ENCODE results near the gene ST6GALNAC4.
"Not testable (repeated sequence)": the region's sequence is repeated elsewhere in the genome, so short reads cannot be mapped to it uniquely, and the experiment has no call there.

ST6GALNAC4 gene

DNA sequence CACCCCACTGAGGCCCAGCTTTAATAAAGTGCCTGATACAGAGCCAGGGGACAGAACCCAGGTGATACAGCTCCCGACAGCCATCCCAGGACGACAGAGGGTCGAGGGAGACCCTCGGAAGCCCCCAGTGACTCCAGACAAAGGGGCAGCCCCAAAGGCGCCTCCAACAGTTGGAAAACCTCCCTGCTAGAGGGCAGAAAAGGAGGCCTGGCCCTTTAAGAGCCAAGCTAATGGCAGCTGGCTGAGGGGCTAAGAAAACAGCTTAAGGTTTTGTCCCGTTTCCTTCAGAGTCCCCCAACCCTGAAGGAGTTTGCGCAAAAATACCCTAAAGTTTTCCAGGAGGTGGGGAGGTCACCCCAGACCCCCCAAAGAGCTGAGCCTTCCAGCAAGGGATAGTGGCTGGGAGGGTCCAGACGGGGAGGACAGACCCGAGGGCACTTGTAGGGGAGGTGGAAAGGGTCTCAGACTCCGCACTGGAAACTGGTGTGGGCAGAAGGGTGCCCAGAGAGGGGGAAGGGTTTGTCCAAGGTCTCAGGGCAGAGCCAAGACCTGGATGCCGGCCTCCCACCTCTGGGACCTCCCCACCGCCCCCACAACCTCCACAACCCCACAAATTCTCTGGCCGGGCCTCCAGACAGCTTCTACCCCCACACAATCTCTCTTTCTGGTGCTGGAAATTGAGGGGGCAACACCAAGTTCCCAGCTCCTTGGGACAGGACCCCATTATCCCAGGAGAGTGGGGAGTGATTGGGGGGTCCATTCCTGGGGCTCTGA, 31.1 kb downstream of the ST6GALNAC4 start:
- no peak for DNase-seq (ENCODE audit: low read depth in 2 of 2)

DNA sequence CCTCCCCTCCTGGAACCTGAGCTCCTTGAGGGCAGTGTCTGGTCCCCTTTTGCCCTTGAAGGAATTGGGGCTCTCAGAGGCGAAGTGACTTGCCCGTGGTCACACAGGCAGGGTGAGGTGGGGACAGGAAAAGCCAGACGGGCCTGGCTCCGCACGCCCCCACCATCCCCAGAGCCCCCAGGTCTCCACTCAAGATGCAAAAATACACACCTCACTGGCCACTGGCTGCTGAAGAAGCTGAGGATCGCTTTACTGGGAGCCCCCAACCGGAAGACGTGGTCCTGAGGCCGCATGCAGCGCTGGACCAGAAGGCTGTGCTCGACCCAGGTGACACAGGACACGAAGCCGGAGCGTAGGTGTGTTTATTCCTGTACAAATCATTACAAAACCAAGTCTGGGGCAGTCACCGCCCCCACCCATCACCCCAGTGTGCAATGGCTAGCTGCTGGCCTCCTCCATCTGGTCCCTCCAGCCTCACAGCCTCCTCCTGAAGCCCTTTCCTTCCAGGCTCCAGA, 31.8 kb downstream of the ST6GALNAC4 start:
- no peak for DNase-seq (ENCODE audit: low read depth in 2 of 2)

DNA sequence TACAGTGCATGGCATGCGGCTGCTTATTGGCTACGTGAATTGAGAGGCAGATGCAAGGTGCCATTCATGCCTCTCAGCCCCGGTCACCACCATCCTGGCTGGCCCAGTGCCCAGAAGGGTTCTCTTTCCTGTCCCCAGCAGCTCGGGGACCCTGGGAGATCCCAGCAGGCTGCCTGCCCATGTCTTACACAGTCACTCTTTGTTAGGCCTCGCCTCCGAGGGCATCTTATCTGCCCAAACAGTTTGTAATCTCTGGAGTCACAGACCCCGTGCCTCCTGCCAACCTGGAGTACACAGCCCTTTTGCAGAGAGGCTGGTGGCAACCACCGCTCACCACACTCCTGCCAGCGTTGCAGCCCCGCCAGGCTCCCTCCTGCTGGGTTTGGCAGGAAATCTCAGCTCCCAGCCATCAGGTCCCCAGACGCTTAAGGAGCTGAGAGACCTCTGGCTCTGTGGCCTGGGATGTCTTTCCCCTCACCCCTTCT, 32.4 kb downstream of the ST6GALNAC4 start:
- DNase-seq (ENCODE audit: low read depth in 2 of 2): no peak

DNA sequence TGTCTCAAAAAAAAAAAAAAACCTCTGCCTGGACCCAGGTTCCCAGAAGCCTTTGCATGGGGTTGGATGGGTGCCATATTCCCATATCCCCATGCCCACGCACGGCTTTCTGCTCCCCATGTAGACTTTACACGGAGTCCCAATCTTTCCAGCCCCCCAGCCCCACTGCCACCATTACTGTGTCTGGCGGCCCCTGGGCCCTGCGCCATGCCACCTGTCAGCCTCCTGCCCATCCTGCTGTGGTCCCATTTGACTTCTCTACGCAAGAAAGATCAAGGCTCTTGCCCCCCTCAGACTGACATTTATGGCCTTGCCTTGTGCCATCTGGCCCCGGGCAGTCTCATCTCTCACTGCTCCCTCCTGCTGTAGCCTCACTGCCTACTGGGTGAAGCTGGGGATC, 32.9 kb downstream of the ST6GALNAC4 start:
- DNase-seq (ENCODE audit: low read depth in 2 of 2): no peak

DNA sequence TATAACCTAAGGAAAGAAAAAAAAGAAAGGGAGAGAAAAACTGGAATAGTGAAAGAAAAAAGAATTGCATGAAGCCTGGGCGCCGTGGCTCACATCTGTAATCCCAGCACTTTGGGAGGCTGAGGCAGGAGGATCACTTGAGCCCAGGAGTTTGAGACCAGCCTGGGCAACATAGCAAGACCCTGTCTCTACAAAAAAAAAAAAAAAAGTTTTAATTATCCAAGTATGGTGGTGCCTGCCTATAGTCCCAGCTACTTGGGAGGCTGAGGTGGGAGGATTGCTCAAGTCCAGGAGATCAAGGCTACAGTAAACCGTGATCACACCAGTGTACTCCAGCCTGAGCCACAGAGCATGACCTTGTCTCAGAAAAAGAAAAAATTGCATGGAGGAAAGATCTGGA, 35.1 kb downstream of the ST6GALNAC4 start:
- DNase-seq (ENCODE audit: low read depth in 2 of 2): not testable (repeated sequence)

DNA sequence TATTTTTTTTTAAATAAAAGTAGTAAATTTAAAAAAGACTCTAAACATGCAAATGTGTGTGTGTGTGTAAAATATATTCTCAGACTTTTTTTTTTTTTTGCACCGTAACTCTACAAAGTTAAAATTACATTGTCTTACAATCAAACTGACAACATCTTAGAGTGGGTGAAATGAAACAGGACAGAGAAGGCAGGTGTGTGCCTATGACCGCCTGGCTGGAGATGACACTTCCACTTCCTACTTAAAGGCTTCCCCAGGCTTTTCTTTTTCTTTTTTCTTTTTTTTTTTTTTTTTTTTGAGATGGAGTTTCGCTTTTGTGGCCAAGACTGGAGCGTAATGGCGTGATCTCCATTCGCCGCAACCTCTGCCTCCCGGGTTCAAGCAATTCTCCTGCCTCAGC, 36.7 kb downstream of the ST6GALNAC4 start:
- DNase-seq (ENCODE audit: low read depth in 2 of 2): no peak

DNA sequence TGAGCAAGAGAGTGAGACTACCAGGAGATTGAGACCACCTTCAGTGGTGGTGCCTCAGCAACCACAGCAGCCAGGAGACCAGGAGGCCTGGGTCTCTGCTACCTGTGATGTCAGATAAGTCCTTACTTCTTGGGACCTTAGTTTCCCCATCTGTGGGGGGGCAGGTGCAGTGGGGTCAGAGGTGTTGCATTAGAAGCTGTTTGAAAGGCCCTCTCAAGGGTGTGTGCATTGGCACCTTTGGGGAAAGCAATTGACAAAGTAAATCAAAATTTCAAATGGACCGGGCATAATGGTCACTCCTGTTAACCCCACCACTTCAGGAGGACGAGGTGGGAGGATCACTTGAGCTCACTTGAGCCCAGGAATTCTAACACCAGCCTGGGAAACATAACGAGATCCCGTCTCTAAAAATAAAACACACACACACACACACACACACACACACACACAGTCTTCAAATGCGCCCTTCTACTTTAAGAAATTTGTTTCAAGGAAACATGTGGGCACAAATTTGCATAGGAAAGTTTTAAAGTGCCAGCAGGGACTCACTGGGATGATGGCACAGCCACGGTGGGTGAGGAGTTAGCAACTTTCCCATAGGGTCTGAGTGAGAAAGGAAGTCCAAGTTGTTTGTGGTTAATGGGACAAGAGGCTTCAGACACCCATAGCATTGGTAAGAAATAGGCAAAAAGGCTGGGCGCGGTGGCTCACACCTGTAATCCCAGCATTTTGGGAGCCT, 38.0 kb downstream of the ST6GALNAC4 start:
- no peak for DNase-seq (ENCODE audit: low read depth in 2 of 2)

DNA sequence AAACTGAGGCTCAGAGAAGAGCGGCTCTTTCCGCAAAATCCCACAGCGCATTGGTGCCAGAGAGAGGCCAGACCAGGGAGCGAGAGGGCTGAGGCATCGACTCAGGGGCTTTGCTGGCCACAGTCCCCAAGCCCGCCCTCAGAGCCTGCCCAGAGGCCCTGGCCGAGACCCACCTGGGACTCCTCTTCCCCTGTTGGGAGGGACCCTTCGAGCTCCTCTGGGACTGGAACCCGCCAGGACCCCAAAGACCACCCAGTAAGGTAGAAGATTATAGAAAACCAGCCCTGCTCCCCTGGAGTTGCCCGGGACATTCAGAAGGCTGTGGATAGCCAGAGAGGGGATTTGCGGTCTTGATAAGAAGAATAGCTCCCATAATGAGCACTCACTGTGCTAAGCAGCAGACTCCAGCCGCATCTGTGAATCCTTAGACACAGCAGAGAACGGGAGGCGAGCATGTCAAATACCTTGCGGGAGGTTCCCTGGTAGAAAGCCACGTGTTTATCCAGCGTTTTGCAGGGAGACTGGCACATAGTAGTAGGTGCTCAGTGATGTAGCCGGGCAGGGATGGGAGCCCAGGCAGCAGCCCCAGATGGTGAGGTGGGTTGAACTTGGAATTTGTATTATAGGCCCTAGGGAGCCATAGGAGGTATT, 38.7 kb downstream of the ST6GALNAC4 start:
- no peak for DNase-seq (ENCODE audit: low read depth in 2 of 2)

DNA sequence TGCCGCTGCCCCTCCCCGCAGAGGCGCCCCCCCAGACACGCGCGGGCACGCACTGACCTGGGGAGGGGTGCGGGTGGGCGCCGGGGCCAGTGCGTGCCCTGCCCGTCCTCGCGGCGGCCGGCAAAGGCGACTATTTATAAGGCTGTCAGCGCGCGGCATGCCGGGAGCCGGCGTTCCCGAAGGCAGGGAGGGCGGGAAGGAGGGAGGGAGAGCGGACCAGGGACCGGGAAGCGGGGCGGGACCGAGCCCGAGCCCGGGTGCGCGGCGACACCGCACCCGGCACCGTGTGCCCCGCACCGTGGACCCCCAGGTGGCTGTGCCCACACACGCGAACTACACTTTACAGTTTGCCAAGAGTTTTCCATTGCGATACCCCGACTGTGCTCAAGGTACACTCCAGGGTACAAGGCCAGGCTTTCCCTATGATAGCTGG, 39.3 kb downstream of the ST6GALNAC4 start, which contains the start of gene AK1:
Gene AK1 (minus strand): TSS at position 110 of the 433 bp plus-strand sequence. CDS start 3,058 bp downstream, outside the sequence.
- no peak for DNase-seq (ENCODE audit: low read depth in 2 of 2)

DNA sequence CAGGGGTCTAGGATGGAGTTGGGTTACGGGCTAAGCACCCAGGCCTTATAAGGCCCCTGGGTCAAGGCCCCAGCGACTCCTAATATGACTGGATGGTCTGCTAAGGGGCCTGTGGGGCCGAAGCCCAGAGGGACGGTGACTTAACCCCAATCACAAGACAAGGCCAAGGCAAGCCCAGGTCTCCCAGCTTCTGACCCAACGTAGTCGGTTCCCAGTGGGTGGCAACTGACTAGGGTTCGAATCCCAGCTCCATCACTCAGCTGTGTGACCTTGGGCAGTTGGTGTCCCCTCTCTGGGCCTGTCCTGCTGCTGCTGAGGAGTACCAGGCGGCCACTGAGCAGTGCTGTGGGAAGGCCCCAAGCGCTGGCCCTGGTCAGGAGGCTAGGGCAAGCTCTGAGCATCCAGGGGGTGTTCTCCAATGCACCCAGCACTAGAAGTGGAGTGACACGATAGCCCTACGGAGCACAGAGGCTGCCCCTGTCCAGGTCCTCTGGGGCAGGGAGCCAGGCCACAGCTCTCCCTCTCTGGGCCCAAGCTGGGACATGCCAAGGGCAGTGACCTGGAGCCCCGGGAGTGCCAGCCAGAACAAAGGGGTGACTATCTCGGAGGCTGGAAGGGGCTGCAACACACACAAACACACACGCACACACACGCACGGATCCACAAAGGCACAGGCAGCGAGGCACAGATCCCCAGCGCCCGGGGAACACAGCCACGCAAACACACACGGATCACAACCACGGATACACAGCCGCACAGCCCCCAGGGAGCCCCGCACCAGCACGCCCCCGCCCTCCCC, 39.9 kb downstream of the ST6GALNAC4 start:
- DNase-seq (ENCODE audit: low read depth in 2 of 2): no peak

DNA sequence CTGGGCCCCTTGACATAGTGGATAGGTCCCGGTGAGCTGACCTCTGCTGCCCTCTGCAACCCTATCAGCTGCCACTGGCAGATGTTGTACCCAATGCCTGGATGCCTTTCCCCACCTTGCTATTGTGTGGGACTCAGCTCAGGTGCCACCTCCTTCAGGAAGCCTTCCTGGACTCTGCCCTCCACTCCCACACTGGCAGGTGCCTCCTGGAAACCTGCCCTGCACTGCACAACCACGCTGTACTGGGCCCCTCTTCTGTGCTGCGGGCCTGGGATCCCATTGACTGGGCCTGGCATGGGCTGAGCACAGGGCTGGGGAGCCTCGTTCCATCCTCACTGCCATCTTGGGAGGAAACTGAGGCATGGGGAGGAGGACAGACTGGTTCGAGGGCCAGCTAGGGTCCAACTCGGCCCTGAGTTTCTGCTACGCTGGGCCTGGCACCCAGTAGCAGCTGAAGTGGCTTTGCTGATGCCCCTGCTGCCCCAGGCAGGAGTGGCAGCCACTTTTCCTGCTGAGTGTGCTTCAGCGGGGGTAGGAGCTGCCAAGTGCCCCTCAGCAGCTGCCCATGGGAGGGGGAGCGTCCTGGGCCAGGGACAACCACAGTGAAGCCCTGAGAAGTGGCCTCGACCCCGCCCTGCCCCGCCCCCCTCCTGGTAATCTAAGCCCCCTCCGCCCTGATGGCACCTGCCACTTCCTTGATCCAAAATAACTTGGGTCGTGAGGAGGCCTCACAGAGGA, 40.6 kb downstream of the ST6GALNAC4 start:
- DNase-seq (ENCODE audit: low read depth in 2 of 2): no peak

DNA sequence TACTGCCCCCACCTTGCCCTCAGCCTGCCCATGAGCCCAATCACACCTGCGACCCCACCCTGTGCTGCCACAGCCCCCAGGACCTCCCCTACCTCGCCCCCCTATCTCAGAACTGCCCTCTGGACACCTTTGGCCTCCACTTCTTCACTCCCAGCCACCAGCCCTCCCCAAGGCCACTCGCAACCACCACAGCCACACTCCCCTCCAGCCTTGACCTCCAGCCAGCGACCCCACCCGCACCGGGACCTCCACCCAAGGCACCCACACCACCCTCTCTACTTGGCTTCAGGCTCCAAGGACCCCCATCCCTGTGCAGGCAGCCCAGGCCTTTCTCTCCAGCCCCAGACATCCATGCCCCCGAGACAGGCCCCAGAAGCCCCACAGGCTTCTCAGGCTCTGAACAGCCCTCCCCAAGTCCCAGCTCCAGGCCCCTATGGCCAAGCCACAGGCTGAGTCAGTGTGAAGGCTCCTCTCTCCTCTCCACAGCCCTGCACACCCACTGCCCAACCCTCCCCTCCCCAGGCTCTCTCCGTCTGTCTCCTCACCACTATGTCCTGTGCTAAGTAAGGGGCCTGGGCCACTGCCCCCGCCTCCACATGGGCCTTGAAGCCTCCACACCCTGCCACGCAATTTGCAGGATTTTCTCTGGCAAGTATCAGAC, 41.4 kb downstream of the ST6GALNAC4 start:
- no peak for DNase-seq (ENCODE audit: low read depth in 2 of 2)

DNA sequence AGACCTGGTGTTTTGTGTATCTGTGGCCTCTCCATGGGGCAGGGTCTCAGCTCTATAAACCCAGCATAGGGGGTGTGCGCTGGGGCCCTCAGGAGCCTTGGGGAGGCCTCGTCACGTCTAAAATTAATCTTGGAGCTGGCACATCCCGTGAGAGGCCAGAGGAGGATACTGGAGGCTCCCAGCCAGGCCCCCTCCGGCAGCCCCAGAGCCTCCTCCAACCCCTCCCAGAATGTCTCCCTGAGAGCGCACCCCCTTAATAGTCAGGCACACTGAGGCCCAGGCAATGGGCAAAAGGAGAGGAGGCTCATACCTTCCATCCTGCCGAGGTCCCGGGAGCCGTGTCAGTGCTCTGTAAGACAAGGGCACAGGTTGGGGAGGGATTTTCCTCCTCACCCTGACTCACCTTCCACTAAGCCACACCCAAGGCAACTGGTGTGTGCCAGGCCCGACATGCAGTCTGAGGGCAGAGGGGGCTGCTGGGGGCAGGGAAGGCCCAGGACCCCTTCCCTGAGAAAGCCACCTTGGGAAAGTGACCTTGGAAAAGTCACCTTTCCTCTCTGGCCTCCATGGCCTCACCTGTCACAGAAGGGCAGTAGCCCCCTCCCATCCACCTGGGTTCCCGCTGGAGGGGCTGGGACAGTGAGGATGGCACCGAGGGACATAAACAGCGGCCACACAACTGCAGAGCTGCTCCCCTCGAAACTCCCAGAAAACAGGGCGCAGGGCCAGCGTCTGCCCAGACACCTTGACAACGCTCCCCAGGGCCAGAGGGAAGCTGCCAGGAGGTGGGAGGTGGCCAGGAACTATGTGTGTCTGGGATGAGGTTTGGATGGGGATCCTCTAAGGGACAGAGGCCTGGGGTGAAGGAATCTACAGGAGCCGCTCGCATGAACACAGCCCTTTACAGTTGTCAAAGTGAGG, 42.3 kb downstream of the ST6GALNAC4 start:
- no peak for DNase-seq (ENCODE audit: low read depth in 2 of 2)

DNA sequence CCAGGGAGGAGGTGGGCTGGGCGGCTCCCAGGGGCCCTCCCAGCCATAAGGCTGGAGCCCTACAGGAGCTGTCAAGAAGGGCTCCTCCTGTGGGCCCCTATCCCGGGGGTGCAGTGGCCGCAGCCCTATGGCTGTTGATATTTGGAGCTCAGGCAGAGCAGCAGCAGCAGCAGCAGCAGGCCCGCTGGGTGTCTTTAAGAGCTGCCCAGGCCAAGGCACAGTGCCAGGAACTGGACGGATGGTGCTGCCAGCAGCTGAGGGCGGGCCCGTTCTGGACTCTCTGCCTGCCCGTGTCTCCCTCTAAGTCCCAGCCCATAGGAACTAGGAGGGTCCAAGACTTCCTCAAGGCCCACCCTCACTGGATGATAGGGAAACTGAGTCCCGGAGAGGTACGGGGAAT, 43.0 kb downstream of the ST6GALNAC4 start:
- DNase-seq (ENCODE audit: low read depth in 2 of 2): no peak

DNA sequence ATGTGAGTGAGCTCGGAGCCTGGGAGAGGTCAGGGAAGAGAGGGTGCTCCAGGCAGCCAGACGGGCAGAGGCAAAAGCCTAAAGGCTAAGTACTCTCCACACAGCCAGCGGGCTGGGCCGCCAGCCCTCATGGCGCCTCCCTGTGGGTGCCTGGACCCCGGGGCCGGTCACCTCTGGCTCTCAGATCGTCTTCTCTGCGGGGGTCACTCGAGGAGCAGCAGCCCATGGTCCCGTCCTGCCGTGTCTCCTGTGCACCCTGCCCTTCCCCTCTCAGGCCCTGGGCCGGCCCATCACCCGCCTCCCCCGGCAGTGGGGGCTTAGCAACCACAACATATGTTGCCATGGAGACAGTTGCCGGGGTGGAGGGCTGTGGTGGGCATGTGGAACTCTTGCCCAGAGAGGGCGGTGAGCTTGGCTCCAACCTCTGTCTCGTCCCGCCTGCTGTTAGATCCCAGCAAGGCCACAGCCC, 43.6 kb downstream of the ST6GALNAC4 start:
- no peak for DNase-seq (ENCODE audit: low read depth in 2 of 2)

DNA sequence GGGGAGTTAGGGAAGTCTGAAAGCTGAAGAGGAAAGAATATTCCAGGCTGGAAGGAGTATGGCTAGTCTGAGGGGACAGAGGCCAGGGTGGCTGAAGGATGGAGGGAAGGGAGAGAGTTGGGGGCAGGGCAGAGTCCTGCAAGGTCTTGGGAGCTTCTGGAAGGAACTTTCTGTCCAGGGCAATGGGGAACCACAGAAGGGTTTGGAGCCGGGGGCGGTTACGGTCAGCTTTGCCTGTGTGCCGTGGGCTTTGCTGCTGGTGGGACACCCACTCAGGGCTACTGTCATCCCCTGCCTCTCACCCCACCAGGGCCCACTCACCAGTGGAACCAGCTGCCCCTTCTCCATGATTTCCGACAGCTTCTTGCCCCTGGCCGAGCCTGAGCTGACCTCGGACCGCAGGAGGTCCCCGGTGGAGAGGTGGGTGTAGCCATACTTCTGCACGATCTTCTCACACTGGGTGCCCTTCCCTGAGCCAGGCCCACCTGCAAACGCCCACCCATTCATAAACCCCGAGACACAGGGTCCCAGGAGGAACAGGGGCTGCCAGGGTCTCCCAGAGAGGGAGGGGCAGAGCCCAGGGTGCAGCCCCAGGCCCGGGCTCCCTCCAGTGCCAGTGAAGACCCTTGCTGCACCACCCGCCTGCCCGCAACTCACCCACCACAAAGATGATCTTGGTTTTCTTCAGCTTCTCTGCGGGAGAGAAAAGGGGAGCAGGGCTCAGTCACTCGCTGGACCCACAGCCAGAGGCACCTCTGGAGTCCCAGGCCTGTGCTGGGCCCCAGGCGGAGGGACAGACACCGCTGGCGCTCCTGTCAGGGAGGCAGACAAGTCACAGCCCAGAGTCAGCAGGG, 44.2 kb downstream of the ST6GALNAC4 start:
- DNase-seq (ENCODE audit: low read depth in 2 of 2): no peak

DNA sequence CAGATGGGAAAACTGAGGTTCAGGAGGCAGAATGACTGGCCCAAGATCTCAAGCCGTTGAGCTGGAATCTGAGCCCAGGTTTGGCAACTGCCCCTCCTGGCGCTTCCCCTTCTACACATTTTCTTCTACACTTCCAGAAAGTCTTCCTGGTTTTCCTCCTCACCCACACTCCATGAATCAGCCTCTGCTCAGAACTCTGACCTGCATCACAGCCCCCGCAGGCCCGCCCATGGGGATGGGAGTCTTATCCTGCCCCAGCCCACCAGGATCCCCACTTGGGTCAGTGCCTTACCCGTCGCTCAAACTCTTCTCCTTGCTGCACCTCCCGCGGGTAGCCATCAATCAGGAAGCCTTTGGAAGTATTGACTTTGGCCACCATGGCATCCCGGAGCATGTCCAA, 45.3 kb downstream of the ST6GALNAC4 start:
- DNase-seq (ENCODE audit: low read depth in 2 of 2): no peak

DNA sequence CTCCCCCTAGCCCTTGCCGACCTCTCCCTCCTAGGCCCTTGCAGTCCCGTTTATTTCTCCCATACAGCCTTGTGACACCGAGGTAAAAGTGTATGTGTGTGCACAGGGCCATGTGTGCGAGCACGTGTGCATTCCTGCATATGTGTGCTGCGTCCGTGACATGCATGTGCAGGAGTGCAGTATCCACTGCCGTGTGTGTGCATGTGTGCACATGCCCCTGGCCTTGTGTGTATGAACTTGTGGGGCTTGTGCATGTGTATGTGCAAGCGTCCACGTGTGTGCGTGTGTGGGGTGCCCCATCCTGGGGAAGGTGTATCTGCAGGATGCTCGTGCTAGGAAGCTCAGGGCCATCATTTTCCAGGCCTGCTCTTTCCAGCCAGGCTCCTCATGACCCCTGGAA, 46.0 kb downstream of the ST6GALNAC4 start:
- DNase-seq (ENCODE audit: low read depth in 2 of 2): no peak
